ENCODE data around the gene COL5A1. TPM values are rescaled to one million over a fixed set of nuclear protein-coding genes. Genes with fewer than 3 reads are reported as not detected.

COL5A1 gene
- total RNA-seq, 1 donor from 2014 or later = 13.9 TPM

GRCh38 chr9:134836406-134836970 is 194.9 kb downstream of the COL5A1 start:
- Histone ChIP-seq H3K9me3 (replicated peaks) (no peaks in the 10 kb centered on the region), H3K27me3 (ENCODE audit: low read depth) (no peaks in the 10 kb centered on the region), H3K36me3 (peaks cover 4% of the 10 kb centered on the region), H3K4me1 (no peaks in the 10 kb centered on the region), H3K27ac (replicated peaks) (no peak overlapping the region), H3K4me3 (no peak overlapping the region)
- no peak for DNase-seq
- no peak for TF ChIP-seq CTCF (IDR thresholded peaks at IDR 0.05; ENCODE audit: borderline replicate concordance)
- intact Hi-C loops (cut with micrococcal nuclease) = no loop called here

- no peaks in the 10 kb centered on the region for H3K9me3 ChIP-seq (replicated peaks)
- H3K4me3 ChIP-seq = no peak overlapping the region
- peaks cover 6% of the 10 kb centered on the region for H3K36me3 ChIP-seq
- peaks cover 2% of the 10 kb centered on the region for H3K4me1 ChIP-seq
- no peak overlapping the region for H3K27ac ChIP-seq (replicated peaks)
- H3K27me3 ChIP-seq (ENCODE audit: low read depth) = no peaks in the 10 kb centered on the region
- no peak for TF ChIP-seq CTCF (IDR thresholded peaks at IDR 0.05; ENCODE audit: borderline replicate concordance)
- intact Hi-C loops (cut with micrococcal nuclease) = no loop called here
- no peak for DNase-seq
Measured at GRCh38 chr9:134837529-134837928, 195.9 kb downstream of the COL5A1 start.

- intact Hi-C loops (cut with micrococcal nuclease) = no loop called here
- no peak for TF ChIP-seq CTCF (IDR thresholded peaks at IDR 0.05; ENCODE audit: borderline replicate concordance)
- Histone ChIP-seq H3K9me3 (replicated peaks) (no peaks in the 10 kb centered on the region), H3K4me3 (no peak overlapping the region), H3K27ac (replicated peaks) (no peak overlapping the region), H3K27me3 (ENCODE audit: low read depth) (no peaks in the 10 kb centered on the region), H3K4me1 (peaks cover 9% of the 10 kb centered on the region), H3K36me3 (peaks cover 11% of the 10 kb centered on the region)
- no peak for DNase-seq
Measured at GRCh38 chr9:134838651-134839454, 197.2 kb downstream of the COL5A1 start.

GRCh38 chr9:134839455-134840125 is 198.0 kb downstream of the COL5A1 start:
- Histone ChIP-seq H3K9me3 (replicated peaks) (no peaks in the 10 kb centered on the region), H3K27ac (replicated peaks) (no peak overlapping the region), H3K4me3 (no peak overlapping the region), H3K4me1 (peaks cover 9% of the 10 kb centered on the region), H3K27me3 (ENCODE audit: low read depth) (no peaks in the 10 kb centered on the region), H3K36me3 (peaks cover 11% of the 10 kb centered on the region)
- intact Hi-C loops (cut with micrococcal nuclease) = no loop called here
- DNase-seq = no peak
- no peak for TF ChIP-seq CTCF (IDR thresholded peaks at IDR 0.05; ENCODE audit: borderline replicate concordance)

GRCh38 chr9:134840511-134840910 is 198.9 kb downstream of the COL5A1 start:
- Histone ChIP-seq H3K9me3 (replicated peaks) (no peaks in the 10 kb centered on the region), H3K27me3 (ENCODE audit: low read depth) (no peaks in the 10 kb centered on the region), H3K36me3 (peaks cover 11% of the 10 kb centered on the region), H3K4me3 (no peak overlapping the region), H3K4me1 (peaks cover 9% of the 10 kb centered on the region), H3K27ac (replicated peaks) (no peak overlapping the region)
- intact Hi-C loops (cut with micrococcal nuclease) = no loop called here
- no peak for TF ChIP-seq CTCF (IDR thresholded peaks at IDR 0.05; ENCODE audit: borderline replicate concordance)
- DNase-seq = no peak
